Keratinocyte (primary cell): Measurements from ENCODE around the gene KDM4B. TPM values are rescaled to one million over a fixed set of nuclear protein-coding genes. Genes with fewer than 3 reads are reported as not detected.

Source experiments
- DNase-seq: peaks from one replicate; pipeline ENCODE4 v3.0.0-alpha.2; 2011; ENCODE audit warnings: low read depth, missing footprints, low spot score
- FAIRE-seq: peaks from 2 replicates; lab custom pipeline; 2011; peaks lifted over from hg19 to GRCh38; lab: Jason Lieb, UNC
- H2AFZ ChIP-seq: 2 replicates; pipeline ENCODE4 v1.6.0; 2012; ENCODE audit warnings: low read length, control low read depth, inconsistent platforms; ENCODE audit not compliant: control insufficient read depth
- H3K27ac ChIP-seq: 2 replicates; pipeline ENCODE4 v1.5.1; 2011; ENCODE audit warnings: low read length; ENCODE audit not compliant: control insufficient read depth, insufficient read depth
- H3K27me3 ChIP-seq: 3 replicates; pipeline ENCODE4 v1.6.0; 2011; ENCODE audit warnings: low read length; ENCODE audit not compliant: control insufficient read depth, insufficient read depth; ENCODE audit errors: extremely low read depth
- H3K36me3 ChIP-seq, 2 experiments: 2 replicates in 1 of 2; 3 replicates in 1 of 2; pipeline ENCODE4 v1.5.1; 2011; ENCODE audit warnings: low read length in 2 of 2, mild to moderate bottlenecking in 1 of 2; ENCODE audit not compliant: control insufficient read depth in 2 of 2, insufficient read depth in 2 of 2; ENCODE audit errors: extremely low read depth in 1 of 2
- H3K4me1 ChIP-seq: 3 replicates; pipeline ENCODE4 v1.5.1; 2011; ENCODE audit warnings: low read length; ENCODE audit not compliant: control insufficient read depth, insufficient read depth; ENCODE audit errors: extremely low read depth
- H3K4me2 ChIP-seq: 3 replicates; pipeline ENCODE4 v1.6.0; 2011; ENCODE audit warnings: low read depth, low read length; ENCODE audit not compliant: control insufficient read depth, insufficient read depth; ENCODE audit errors: extremely low read depth
- H3K4me3 ChIP-seq, 3 experiments: fragments of 200-600 bp in 1 of 3; sonication (generic) in 1 of 3; 2 replicates in 2 of 3; 3 replicates in 1 of 3; pipeline ENCODE4 v1.5.1; 2011 to 2016; ENCODE audit warnings: low read length in 3 of 3, mild to moderate bottlenecking in 3 of 3, control low read depth in 2 of 3, inconsistent platforms in 1 of 3, low read depth in 1 of 3, mixed read lengths in 1 of 3, mixed run types in 1 of 3, moderate library complexity in 1 of 3; ENCODE audit not compliant: control insufficient read depth in 2 of 3, insufficient read depth in 2 of 3; ENCODE audit errors: extremely low read depth in 1 of 3
- H3K79me2 ChIP-seq: 2 replicates; pipeline ENCODE4 v1.6.0; 2012; ENCODE audit warnings: low read length; ENCODE audit not compliant: control insufficient read depth, insufficient read depth
- H3K9ac ChIP-seq: 3 replicates; pipeline ENCODE4 v1.6.0; 2011; ENCODE audit warnings: low read length; ENCODE audit not compliant: control insufficient read depth, insufficient read depth; ENCODE audit errors: extremely low read depth
- H3K9me1 ChIP-seq: 3 replicates; pipeline ENCODE4 v1.6.0; 2011; ENCODE audit warnings: low read length; ENCODE audit not compliant: control insufficient read depth, insufficient read depth; ENCODE audit errors: extremely low read depth
- H3K9me3 ChIP-seq: 2 replicates; pipeline ENCODE4 v1.5.1; 2012; ENCODE audit warnings: low read depth, low read length; ENCODE audit not compliant: control insufficient read depth
- H4K20me1 ChIP-seq: 3 replicates; pipeline ENCODE4 v1.6.0; 2011; ENCODE audit warnings: low read length; ENCODE audit not compliant: control insufficient read depth, insufficient read depth; ENCODE audit errors: extremely low read depth
- CTCF ChIP-seq, 3 experiments: IDR thresholded peaks in 1 of 3; conservative IDR thresholded peaks in 1 of 3; optimal IDR thresholded peaks in 1 of 3; 2 replicates in 2 of 3; 3 replicates in 1 of 3; pipeline versions ENCODE3 to v1.5.1; 2011; ENCODE audit warnings: low read length in 3 of 3, mild to moderate bottlenecking in 3 of 3, moderate library complexity in 2 of 3, control low read depth in 1 of 3, inconsistent platforms in 1 of 3; ENCODE audit not compliant: insufficient read depth in 2 of 3; ENCODE audit errors: extremely low read depth in 1 of 3
- EZH2 ChIP-seq: IDR thresholded peaks from one replicate; pipeline ENCODE4 v1.6.1; 2012; ENCODE audit warnings: inconsistent platforms, mild to moderate bottlenecking, low read length, moderate library complexity
- dilution Hi-C: fragments of 300-500 bp; cut with MboI; formaldehyde crosslinking; loops from one replicate; pipeline ENCODE4 v1.7.0; 2020; ENCODE audit warnings: low sequenced_read_pairs; ENCODE audit not compliant: extremely low pct_ligation_motif_present
- polyA plus RNA-seq, 5 experiments: library from polyadenylated mRNA; depleted of rRNA in 3 of 5; stranded (reverse) in 3 of 5; stranded (forward) in 1 of 5; unstranded in 1 of 5; fragments of >200 nt; gene quantifications; 1 replicate in 1 of 5; 2 replicates in 3 of 5; 3 replicates in 1 of 5; pipeline versions ENCODE4 v1.2.1 to v1.2.3, GENCODE V29; 2011 to 2012; ENCODE audit warnings: missing spikeins in 2 of 5, low read depth in 1 of 5, low replicate concordance in 1 of 5

The KDM4B gene
- polyA plus RNA-seq, 1 donor (not counting 4 experiments of a cell fraction or from before 2014, with no cell fraction given) = 6.2 TPM

GRCh38 chr19:5154799-5155426 is 186.0 kb downstream of the KDM4B start:
- H3K4me2 ChIP-seq = no peak overlapping the region
- H3K4me1 ChIP-seq = no peaks in the 10 kb centered on the region
- no peaks in the 10 kb centered on the region for H3K9me3 ChIP-seq
- H3K79me2 ChIP-seq = no peaks in the 10 kb centered on the region
- H4K20me1 ChIP-seq = no peaks in the 10 kb centered on the region
- peaks cover 0 to 4% of the 10 kb centered on the region in 2 experiments for H3K36me3 ChIP-seq
- FAIRE-seq = no peak
- dilution Hi-C loops = no loop called here
- H3K9me1 ChIP-seq = no peaks in the 10 kb centered on the region
- H3K4me3 ChIP-seq = no peak overlapping the region
- TF ChIP-seq CTCF (optimal IDR thresholded peaks at IDR 0.05 in 1 of 3, IDR thresholded peaks at IDR 0.05 in 1 of 3, conservative IDR thresholded peaks at IDR 0.05 in 1 of 3; ENCODE audit: extremely low read depth in 1 of 3, insufficient read depth in 2 of 3, low read length in 3 of 3) = no peak
- no peak for TF ChIP-seq EZH2
- no peak overlapping the region for H3K9ac ChIP-seq
- H3K27ac ChIP-seq = no peak overlapping the region
- H2AFZ ChIP-seq = no peak overlapping the region
- H3K27me3 ChIP-seq = peaks cover 2% of the 10 kb centered on the region
- no peak for DNase-seq

- DNase-seq = no peak
- Histone ChIP-seq H2AFZ (no peak overlapping the region), H3K27me3 (peaks cover 2% of the 10 kb centered on the region), H3K36me3 (peaks cover 0 to 4% of the 10 kb centered on the region in 2 experiments), H3K4me1 (no peaks in the 10 kb centered on the region), H3K9me3 (no peaks in the 10 kb centered on the region), H3K4me3 (no peak overlapping the region), H4K20me1 (no peaks in the 10 kb centered on the region), H3K9me1 (no peaks in the 10 kb centered on the region), H3K27ac (no peak overlapping the region), H3K4me2 (no peak overlapping the region), H3K9ac (no peak overlapping the region), H3K79me2 (no peaks in the 10 kb centered on the region)
- FAIRE-seq = no peak
- TF ChIP-seq EZH2 (no peak), CTCF (optimal IDR thresholded peaks at IDR 0.05 in 1 of 3, IDR thresholded peaks at IDR 0.05 in 1 of 3, conservative IDR thresholded peaks at IDR 0.05 in 1 of 3; ENCODE audit: extremely low read depth in 1 of 3, insufficient read depth in 2 of 3, low read length in 3 of 3) (no peak)
- dilution Hi-C loops = no loop called here
These were observed 186.8 kb downstream of the KDM4B start for GRCh38 chr19:5155586-5156210.
